Astrocyte (in vitro differentiated cells and primary cell): ENCODE data around the gene EPHB1. TPM values are rescaled to one million over a fixed set of nuclear protein-coding genes. Genes with fewer than 3 reads are reported as not detected.

Experiments used
- DNase-seq: peaks from one replicate; pipeline ENCODE4 v3.0.0-alpha.2; 2010; ENCODE audit warnings: low read depth
- FAIRE-seq: peaks from 2 replicates; lab custom pipeline; 2011; peaks lifted over from hg19 to GRCh38; lab: Jason Lieb, UNC
- H2AFZ ChIP-seq: 2 replicates; pipeline ENCODE4 v1.6.0; 2012; ENCODE audit warnings: low read depth, low read length, inconsistent platforms
- H3K27ac ChIP-seq: 2 replicates; pipeline ENCODE4 v1.5.1; 2011; ENCODE audit warnings: low read depth, low read length, inconsistent platforms
- H3K27me3 ChIP-seq: 2 replicates; pipeline ENCODE4 v1.6.0; 2011; ENCODE audit warnings: low read length, inconsistent platforms; ENCODE audit not compliant: insufficient read depth
- H3K36me3 ChIP-seq: 2 replicates; pipeline ENCODE4 v1.5.1; 2011; ENCODE audit warnings: low read length, inconsistent platforms; ENCODE audit not compliant: insufficient read depth
- H3K4me1 ChIP-seq: 2 replicates; pipeline ENCODE4 v1.5.1; 2011; ENCODE audit warnings: low read length, inconsistent platforms; ENCODE audit not compliant: insufficient read depth
- H3K4me2 ChIP-seq: 2 replicates; pipeline ENCODE4 v1.6.0; 2012; ENCODE audit warnings: low read length, inconsistent platforms
- H3K4me3 ChIP-seq: 2 replicates; pipeline ENCODE4 v1.5.1; 2011; ENCODE audit warnings: low read depth, mild to moderate bottlenecking, low read length, inconsistent platforms; ENCODE audit not compliant: insufficient read depth
- H3K79me2 ChIP-seq: 2 replicates; pipeline ENCODE4 v1.6.0; 2012; ENCODE audit warnings: mild to moderate bottlenecking, low read length, inconsistent platforms; ENCODE audit not compliant: insufficient read depth
- H3K9ac ChIP-seq: 2 replicates; pipeline ENCODE4 v1.6.0; 2012; ENCODE audit warnings: mild to moderate bottlenecking, low read length, inconsistent platforms
- H3K9me3 ChIP-seq: 2 replicates; pipeline ENCODE4 v1.5.1; 2012; ENCODE audit warnings: low read depth, mild to moderate bottlenecking, low read length, inconsistent platforms; ENCODE audit not compliant: insufficient read depth
- H4K20me1 ChIP-seq: 2 replicates; pipeline ENCODE4 v1.6.0; 2012; ENCODE audit warnings: low read length, inconsistent platforms; ENCODE audit not compliant: insufficient read depth
- H3K27ac Mint-ChIP-seq: one replicate; pipeline ENCODE4 v1.8.0; 2021; ENCODE audit warnings: mild to moderate bottlenecking, mixed read lengths; ENCODE audit not compliant: unreplicated experiment
- H3K27me3 Mint-ChIP-seq: one replicate; pipeline ENCODE4 v1.8.0; 2021; ENCODE audit warnings: low read depth, mixed read lengths; ENCODE audit not compliant: unreplicated experiment
- H3K36me3 Mint-ChIP-seq: one replicate; pipeline ENCODE4 v1.8.0; 2021; ENCODE audit warnings: low read depth, mixed read lengths; ENCODE audit not compliant: unreplicated experiment
- H3K4me1 Mint-ChIP-seq: one replicate; pipeline ENCODE4 v1.8.0; 2021; ENCODE audit warnings: low read depth, mixed read lengths; ENCODE audit not compliant: unreplicated experiment
- H3K4me3 Mint-ChIP-seq: one replicate; pipeline ENCODE4 v1.8.0; 2021; ENCODE audit warnings: mild to moderate bottlenecking, moderate library complexity, mixed read lengths; ENCODE audit not compliant: unreplicated experiment
- H3K9me3 Mint-ChIP-seq: one replicate; pipeline ENCODE4 v1.8.0; 2021; ENCODE audit warnings: mild to moderate bottlenecking, mixed read lengths; ENCODE audit not compliant: unreplicated experiment
- CTCF ChIP-seq: IDR thresholded peaks from 2 replicates; pipeline ENCODE4 v1.5.1; 2011; ENCODE audit warnings: low read depth, mild to moderate bottlenecking, inconsistent platforms, low read length, moderate library complexity; ENCODE audit not compliant: insufficient read depth
- EZH2 ChIP-seq: IDR thresholded peaks from 2 replicates; pipeline ENCODE4 v1.6.1; 2012; ENCODE audit warnings: mild to moderate bottlenecking, low read length, inconsistent platforms; ENCODE audit not compliant: insufficient read depth
- total RNA-seq: library from RNA; stranded (reverse); gene quantifications from 2 replicates; pipeline ENCODE4 v1.2.1, GENCODE V29; 2021

Gene EPHB1
- total RNA-seq, 1 donor from 2014 or later = 4.1 TPM

DNA sequence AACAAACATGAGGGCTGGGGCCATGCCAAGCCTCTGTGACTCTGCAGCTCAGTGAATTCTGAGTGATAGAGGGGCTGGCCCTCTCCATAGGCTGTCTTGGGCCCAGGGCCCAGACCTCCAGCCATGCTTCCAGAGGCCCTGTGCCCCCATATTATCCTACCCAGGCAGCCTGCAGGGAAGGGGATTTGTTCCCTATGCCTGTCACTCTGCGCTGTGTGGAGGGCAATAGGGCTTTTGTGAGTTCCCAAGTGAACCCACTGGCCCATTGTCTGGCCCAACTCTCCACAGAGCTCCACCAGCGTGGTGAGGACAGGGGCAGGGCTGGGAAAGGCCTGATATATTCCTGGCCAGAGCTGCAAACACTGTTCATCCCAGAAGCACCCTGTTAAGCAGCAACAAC is 113.2 kb downstream of the EPHB1 start:
- Histone ChIP-seq H3K36me3 (no peaks in the 10 kb centered on the region), H3K4me1 (no peaks in the 10 kb centered on the region), H3K4me2 (no peak overlapping the region), H3K27me3 (no peaks in the 10 kb centered on the region), H4K20me1 (no peaks in the 10 kb centered on the region), H2AFZ (no peak overlapping the region), H3K27ac (no peak overlapping the region), H3K9me3 (no peaks in the 10 kb centered on the region), H3K4me3 (no peak overlapping the region), H3K9ac (no peak overlapping the region), H3K79me2 (no peaks in the 10 kb centered on the region)
- peaks cover 27% of the 10 kb centered on the region for H3K27me3 Mint-ChIP-seq
- no peak overlapping the region for H3K27ac Mint-ChIP-seq
- FAIRE-seq = no peak
- H3K9me3 Mint-ChIP-seq = no peaks in the 10 kb centered on the region
- TF ChIP-seq CTCF (no peak), EZH2 (no peak)
- DNase-seq = no peak
- H3K4me3 Mint-ChIP-seq = no peak overlapping the region
- peaks cover 13% of the 10 kb centered on the region for H3K4me1 Mint-ChIP-seq
- H3K36me3 Mint-ChIP-seq = no peaks in the 10 kb centered on the region

DNA sequence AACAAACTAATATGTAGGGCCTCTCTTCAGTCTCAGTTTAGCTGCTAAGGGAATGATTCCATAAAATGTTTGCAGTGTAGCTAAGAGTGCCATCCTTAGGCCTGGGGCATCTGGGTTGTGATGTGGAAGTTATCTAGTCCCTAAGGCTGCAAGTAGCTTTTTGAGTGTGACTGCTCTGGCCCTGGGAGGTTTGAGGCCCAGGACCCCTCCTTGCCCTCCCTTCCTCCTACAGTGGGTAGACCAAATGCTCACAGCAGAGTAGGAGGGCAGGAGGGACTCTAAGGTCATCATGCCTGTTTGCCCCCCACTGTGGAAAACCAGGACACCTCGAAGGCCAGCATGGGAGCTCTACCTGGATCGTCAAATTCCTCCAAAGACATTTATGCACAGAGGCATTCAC is 115.0 kb downstream of the EPHB1 start:
- no peak for TF ChIP-seq EZH2
- no peak for TF ChIP-seq CTCF
- Histone ChIP-seq H3K27me3 (no peaks in the 10 kb centered on the region), H3K79me2 (no peaks in the 10 kb centered on the region), H3K36me3 (no peaks in the 10 kb centered on the region), H3K4me2 (no peak overlapping the region), H2AFZ (no peak overlapping the region), H3K9me3 (no peaks in the 10 kb centered on the region), H4K20me1 (no peaks in the 10 kb centered on the region), H3K9ac (no peak overlapping the region), H3K27ac (no peak overlapping the region), H3K4me1 (no peaks in the 10 kb centered on the region), H3K4me3 (no peak overlapping the region)
- H3K36me3 Mint-ChIP-seq = no peaks in the 10 kb centered on the region
- no peaks in the 10 kb centered on the region for H3K9me3 Mint-ChIP-seq
- FAIRE-seq (no peak), DNase-seq (no peak)
- no peak overlapping the region for H3K4me3 Mint-ChIP-seq
- H3K27ac Mint-ChIP-seq = no peak overlapping the region
- H3K4me1 Mint-ChIP-seq = peaks cover 3% of the 10 kb centered on the region
- peaks cover 30% of the 10 kb centered on the region for H3K27me3 Mint-ChIP-seq

- H3K36me3 Mint-ChIP-seq = no peaks in the 10 kb centered on the region
- Histone ChIP-seq H2AFZ (no peak overlapping the region), H3K4me2 (no peak overlapping the region)
These were observed 116.8 kb downstream of the EPHB1 start for GRCh38 chr3:134911586-134912548.

More at GRCh38 chr3:134911586-134912548, 116.8 kb downstream of the EPHB1 start:
- Histone ChIP-seq H4K20me1 (no peaks in the 10 kb centered on the region), H3K4me3 (no peak overlapping the region), H3K27ac (no peak overlapping the region), H3K9ac (no peak overlapping the region), H3K36me3 (no peaks in the 10 kb centered on the region), H3K79me2 (no peaks in the 10 kb centered on the region), H3K4me1 (no peaks in the 10 kb centered on the region), H3K27me3 (no peaks in the 10 kb centered on the region), H3K9me3 (no peaks in the 10 kb centered on the region)
- TF ChIP-seq CTCF (no peak), EZH2 (no peak)
- Mint-ChIP-seq H3K9me3 (no peaks in the 10 kb centered on the region), H3K4me3 (no peak overlapping the region), H3K27ac (no peak overlapping the region), H3K4me1 (no peaks in the 10 kb centered on the region), H3K27me3 (peaks cover 28% of the 10 kb centered on the region)
- FAIRE-seq = no peak
- no peak for DNase-seq
